Smooth muscle cell (in vitro differentiated cells): ENCODE measurements around the gene ASTN1. TPM values are rescaled to one million over a fixed set of nuclear protein-coding genes. Genes with fewer than 3 reads are reported as not detected.

ENCODE experiments used
- DNase-seq: peaks from one replicate; lab custom pipeline; 2025; ENCODE audit not compliant: unreplicated experiment; lab: John Stamatoyannopoulos, UW
- H2AFZ ChIP-seq: fragments of 200-600 bp; sonication (generic); 2 replicates; pipeline ENCODE4 v1.6.0; 2016; ENCODE audit warnings: antibody characterized with exemption, low read depth, mild to moderate bottlenecking
- H3F3A ChIP-seq: fragments of 200-600 bp; sonication (generic); 2 replicates; pipeline ENCODE4 v1.6.0; 2017; ENCODE audit warnings: antibody characterized with exemption, low read depth
- H3K27ac ChIP-seq: fragments of 200-600 bp; sonication (generic); 2 replicates; pipeline ENCODE4 v1.5.1; 2016; ENCODE audit warnings: low read depth, mild to moderate bottlenecking
- H3K27me3 ChIP-seq: fragments of 200-600 bp; sonication (generic); 2 replicates; pipeline ENCODE4 v1.6.1; 2016; ENCODE audit warnings: low read depth, mild to moderate bottlenecking
- H3K36me3 ChIP-seq: fragments of 200-600 bp; sonication (generic); 2 replicates; pipeline ENCODE4 v1.5.1; 2016; ENCODE audit warnings: low read depth
- H3K4me1 ChIP-seq: fragments of 200-600 bp; sonication (generic); 2 replicates; pipeline ENCODE4 v1.5.1; 2016; ENCODE audit warnings: low read depth
- H3K4me2 ChIP-seq: fragments of 200-600 bp; sonication (generic); 2 replicates; pipeline ENCODE4 v1.6.0; 2016; ENCODE audit warnings: mild to moderate bottlenecking
- H3K4me3 ChIP-seq: fragments of 200-600 bp; sonication (generic); 2 replicates; pipeline ENCODE4 v1.5.1; 2016; ENCODE audit warnings: mild to moderate bottlenecking
- H3K79me2 ChIP-seq: fragments of 200-600 bp; sonication (generic); 2 replicates; pipeline ENCODE4 v1.6.0; 2016; ENCODE audit warnings: low read depth, mild to moderate bottlenecking
- H3K9ac ChIP-seq: fragments of 200-600 bp; sonication (generic); 2 replicates; pipeline ENCODE4 v1.6.0; 2016; ENCODE audit warnings: low read depth
- H3K9me3 ChIP-seq: fragments of 200-600 bp; sonication (generic); replicated peaks from 2 replicates; pipeline ENCODE4 v1.5.1; 2016; ENCODE audit warnings: low read depth
- H4K20me1 ChIP-seq: fragments of 200-600 bp; sonication (generic); 2 replicates; pipeline ENCODE4 v1.6.0; 2016; ENCODE audit warnings: low read depth
- CTCF ChIP-seq: fragments of 200-600 bp; sonication (generic); IDR thresholded peaks from 2 replicates; pipeline ENCODE4 v1.5.1; 2017; ENCODE audit warnings: borderline replicate concordance, mild to moderate bottlenecking, antibody characterized with exemption; ENCODE audit not compliant: insufficient read depth, poor library complexity, severe bottlenecking
- WGBS: methylation state at CpG from one replicate; pipeline ENCODE4 v1.1.7; 2016; ENCODE audit warnings: low lambda C conversion rate; 5-methylcytosine and 5-hydroxymethylcytosine counted together
- polyA plus RNA-seq: library from polyadenylated mRNA; unstranded; fragments of >200 nt; fragmentation: Nextera tagmentation; extraction: Ambion mirVana; gene quantifications from 2 replicates; pipeline ENCODE4 v1.2.1, GENCODE V29; 2016
- total RNA-seq: library from RNA; depleted of rRNA; stranded (reverse); fragments of >200 nt; gene quantifications from 2 replicates; pipeline ENCODE4 v1.2.3, GENCODE V29; 2014

The ASTN1 gene
- total and polyA plus RNA-seq, 2 experiments from 2014 or later, result 0.04 TPM; not detected in 1

DNA sequence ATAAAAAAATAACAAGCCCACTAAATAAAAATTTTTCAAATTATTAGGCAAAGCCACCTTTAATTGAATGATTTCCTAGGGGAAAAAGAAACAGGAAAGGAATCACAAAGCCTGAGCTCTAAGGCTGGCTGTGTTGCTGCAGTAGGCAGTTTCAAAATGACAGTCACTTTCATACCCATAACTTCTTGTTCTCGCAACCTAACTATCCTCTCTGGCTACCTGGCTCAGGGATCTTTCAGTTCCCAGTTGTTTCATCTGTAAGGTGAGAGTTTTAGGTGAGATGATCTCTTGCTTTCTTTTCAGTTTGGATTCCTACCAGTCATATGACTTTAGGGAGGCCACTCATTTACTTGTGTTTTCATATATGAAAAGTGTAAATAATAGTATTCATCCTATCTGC, 226.1 kb downstream of the ASTN1 start:
- Histone ChIP-seq H3K4me1 (no peaks in the 10 kb centered on the region), H3K4me3 (no peak overlapping the region), H4K20me1 (no peaks in the 10 kb centered on the region), H3K36me3 (no peaks in the 10 kb centered on the region), H3K27me3 (peaks cover 16% of the 10 kb centered on the region), H3K9ac (no peak overlapping the region), H3K4me2 (no peak overlapping the region), H3F3A (no peaks in the 10 kb centered on the region), H3K27ac (no peak overlapping the region), H3K79me2 (no peaks in the 10 kb centered on the region), H2AFZ (no peak overlapping the region), H3K9me3 (no peaks in the 10 kb centered on the region)
- no peak for DNase-seq
- 95% methylated on average over 1 of the region's 1 CpG for WGBS
- no peak for TF ChIP-seq CTCF

DNA sequence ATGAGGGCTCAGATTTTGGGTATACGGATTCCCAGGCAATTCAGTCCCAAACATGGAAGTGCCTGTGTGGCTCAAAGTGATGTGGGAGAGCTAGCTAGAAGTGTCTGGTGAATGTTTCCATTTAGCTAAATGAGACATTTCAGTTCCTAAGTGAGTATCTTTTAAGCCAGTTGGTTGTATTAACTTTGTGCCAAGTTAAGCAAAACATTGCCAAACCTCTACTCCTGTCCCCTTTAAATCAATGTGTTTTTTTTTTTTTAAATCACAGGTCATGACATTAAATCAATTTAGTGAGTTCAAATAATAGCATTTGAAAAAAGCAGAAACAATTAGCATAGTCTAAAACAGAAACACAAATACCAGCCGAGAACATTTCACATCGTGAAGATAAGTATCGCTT, 230.1 kb downstream of the ASTN1 start:
- H3F3A ChIP-seq, result no peaks in the 10 kb centered on the region
- no peak overlapping the region for H3K27ac ChIP-seq
- DNase-seq, result no peak
- no peak overlapping the region for H2AFZ ChIP-seq
- H3K4me3 ChIP-seq, result no peak overlapping the region
- H3K4me1 ChIP-seq, result no peaks in the 10 kb centered on the region
- WGBS, result 96% methylated on average over 4 of the region's 4 CpGs
- H4K20me1 ChIP-seq, result no peaks in the 10 kb centered on the region
- no peak for TF ChIP-seq CTCF
- H3K4me2 ChIP-seq, result no peak overlapping the region
- H3K9ac ChIP-seq, result no peak overlapping the region
- H3K36me3 ChIP-seq, result no peaks in the 10 kb centered on the region
- no peaks in the 10 kb centered on the region for H3K79me2 ChIP-seq
- peaks cover 25% of the 10 kb centered on the region for H3K27me3 ChIP-seq
- H3K9me3 ChIP-seq, result no peaks in the 10 kb centered on the region

- no peaks in the 10 kb centered on the region for H4K20me1 ChIP-seq
- WGBS, result 92% methylated on average over 7 of the region's 7 CpGs
- H3K9me3 ChIP-seq, result no peaks in the 10 kb centered on the region
- TF ChIP-seq CTCF, result no peak
- no peaks in the 10 kb centered on the region for H3K79me2 ChIP-seq
- H3K27ac ChIP-seq, result no peak overlapping the region
- no peak for DNase-seq
- no peaks in the 10 kb centered on the region for H3K36me3 ChIP-seq
- no peak overlapping the region for H3K4me2 ChIP-seq
- no peak overlapping the region for H2AFZ ChIP-seq
- no peak overlapping the region for H3K9ac ChIP-seq
- no peak overlapping the region for H3K4me3 ChIP-seq
- H3F3A ChIP-seq, result no peaks in the 10 kb centered on the region
- H3K4me1 ChIP-seq, result no peaks in the 10 kb centered on the region
- peaks cover 25% of the 10 kb centered on the region for H3K27me3 ChIP-seq
Observed at GRCh38 chr1:176932114-176933104, 232.1 kb downstream of the ASTN1 start.

- 93% methylated on average over 1 of the region's 1 CpG for WGBS
- H3K36me3 ChIP-seq, result no peaks in the 10 kb centered on the region
- no peak for DNase-seq
Observed at GRCh38 chr1:176931526-176931925, 233.0 kb downstream of the ASTN1 start.

More at GRCh38 chr1:176931526-176931925, 233.0 kb downstream of the ASTN1 start:
- Histone ChIP-seq H4K20me1 (no peaks in the 10 kb centered on the region), H3F3A (no peaks in the 10 kb centered on the region), H3K4me3 (no peak overlapping the region), H3K79me2 (no peaks in the 10 kb centered on the region), H3K4me2 (no peak overlapping the region), H3K9me3 (no peaks in the 10 kb centered on the region), H3K27ac (no peak overlapping the region), H2AFZ (no peak overlapping the region), H3K4me1 (no peaks in the 10 kb centered on the region), H3K27me3 (peaks cover 25% of the 10 kb centered on the region), H3K9ac (no peak overlapping the region)
- no peak for TF ChIP-seq CTCF
